ENCODE measurements around the gene TNFRSF1B. TPM values are rescaled to one million over a fixed set of nuclear protein-coding genes. Genes with fewer than 3 reads are reported as not detected.

Gene TNFRSF1B
- polyA plus RNA-seq, 1 donor (not counting 4 experiments of a cell fraction or from before 2014, with no cell fraction given) = 0.04 TPM

- no peak overlapping the region for H3K9ac ChIP-seq (ENCODE audit: control insufficient read depth, extremely low read depth, insufficient read depth, low read length)
- DNase-seq (ENCODE audit: low read depth, low spot score) (no peak), FAIRE-seq (no peak)
- H3K4me1 ChIP-seq (ENCODE audit: control insufficient read depth, extremely low read depth, insufficient read depth, low read length) = no peaks in the 10 kb centered on the region
- H3K9me3 ChIP-seq (ENCODE audit: control insufficient read depth, low read depth, low read length) = no peaks in the 10 kb centered on the region
- H3K36me3 ChIP-seq (ENCODE audit: control insufficient read depth in 2 of 2, extremely low read depth in 1 of 2, insufficient read depth in 2 of 2, low read length in 2 of 2) = no peaks in the 10 kb centered on the region
- H3K27ac ChIP-seq (ENCODE audit: control insufficient read depth, insufficient read depth, low read length) = no peak overlapping the region
- H3K79me2 ChIP-seq (ENCODE audit: control insufficient read depth, insufficient read depth, low read length) = no peaks in the 10 kb centered on the region
- H3K9me1 ChIP-seq (ENCODE audit: control insufficient read depth, extremely low read depth, insufficient read depth, low read length) = no peaks in the 10 kb centered on the region
- peaks cover 2% of the 10 kb centered on the region for H3K27me3 ChIP-seq (ENCODE audit: control insufficient read depth, extremely low read depth, insufficient read depth, low read length)
- no peak overlapping the region for H3K4me2 ChIP-seq (ENCODE audit: control insufficient read depth, extremely low read depth, insufficient read depth, low read depth, low read length)
- dilution Hi-C loops (cut with MboI; ENCODE audit: extremely low pct_ligation_motif_present, low sequenced_read_pairs) = no loop called here
- H3K4me3 ChIP-seq (ENCODE audit: control insufficient read depth in 2 of 3, extremely low read depth in 1 of 3, insufficient read depth in 2 of 3, low read depth in 1 of 3, low read length in 3 of 3) = no peak overlapping the region
- H4K20me1 ChIP-seq (ENCODE audit: control insufficient read depth, extremely low read depth, insufficient read depth, low read length) = no peaks in the 10 kb centered on the region
- TF ChIP-seq CTCF (optimal IDR thresholded peaks at IDR 0.05 in 1 of 3, IDR thresholded peaks at IDR 0.05 in 1 of 3, conservative IDR thresholded peaks at IDR 0.05 in 1 of 3; ENCODE audit: extremely low read depth in 1 of 3, insufficient read depth in 2 of 3, low read length in 3 of 3) = no peak
- no peak for TF ChIP-seq EZH2 (IDR thresholded peaks at IDR 0.05; ENCODE audit: low read length)
- H2AFZ ChIP-seq (ENCODE audit: control insufficient read depth, low read length) = no peak overlapping the region
Measured at GRCh38 chr1:12143631-12144155, 23.1 kb upstream of the TNFRSF1B start.

DNA sequence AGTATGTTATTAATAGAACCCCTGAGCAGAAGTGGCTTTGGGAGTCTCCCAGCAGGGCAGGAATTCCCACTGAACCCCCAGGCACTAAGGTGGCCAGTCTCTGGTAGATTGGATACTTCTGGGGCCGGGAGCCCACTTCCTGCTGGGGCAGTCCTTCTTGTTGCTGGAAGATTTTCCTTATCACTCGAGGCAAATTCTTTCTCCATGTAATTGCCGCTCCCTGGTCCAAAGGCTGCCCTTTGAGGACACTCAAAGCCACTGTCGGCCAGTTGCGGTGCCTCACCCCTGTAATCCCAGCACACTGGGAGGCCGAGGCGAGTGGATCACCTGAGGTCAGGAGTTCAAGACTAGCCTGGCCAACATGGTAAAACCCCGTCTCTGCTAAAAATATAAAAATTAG, 22.6 kb upstream of the TNFRSF1B start:
- Histone ChIP-seq H3K4me1 (ENCODE audit: control insufficient read depth, extremely low read depth, insufficient read depth, low read length) (no peaks in the 10 kb centered on the region), H3K4me2 (ENCODE audit: control insufficient read depth, extremely low read depth, insufficient read depth, low read depth, low read length) (no peak overlapping the region), H3K9me3 (ENCODE audit: control insufficient read depth, low read depth, low read length) (no peaks in the 10 kb centered on the region), H3K27me3 (ENCODE audit: control insufficient read depth, extremely low read depth, insufficient read depth, low read length) (no peaks in the 10 kb centered on the region), H3K79me2 (ENCODE audit: control insufficient read depth, insufficient read depth, low read length) (no peaks in the 10 kb centered on the region), H3K27ac (ENCODE audit: control insufficient read depth, insufficient read depth, low read length) (no peak overlapping the region), H3K9ac (ENCODE audit: control insufficient read depth, extremely low read depth, insufficient read depth, low read length) (no peak overlapping the region), H3K4me3 (ENCODE audit: control insufficient read depth in 2 of 3, extremely low read depth in 1 of 3, insufficient read depth in 2 of 3, low read depth in 1 of 3, low read length in 3 of 3) (no peak overlapping the region), H4K20me1 (ENCODE audit: control insufficient read depth, extremely low read depth, insufficient read depth, low read length) (no peaks in the 10 kb centered on the region), H3K36me3 (ENCODE audit: control insufficient read depth in 2 of 2, extremely low read depth in 1 of 2, insufficient read depth in 2 of 2, low read length in 2 of 2) (no peaks in the 10 kb centered on the region), H3K9me1 (ENCODE audit: control insufficient read depth, extremely low read depth, insufficient read depth, low read length) (no peaks in the 10 kb centered on the region), H2AFZ (ENCODE audit: control insufficient read depth, low read length) (no peak overlapping the region)
- TF ChIP-seq EZH2 (IDR thresholded peaks at IDR 0.05; ENCODE audit: low read length) (no peak), CTCF (optimal IDR thresholded peaks at IDR 0.05 in 1 of 3, IDR thresholded peaks at IDR 0.05 in 1 of 3, conservative IDR thresholded peaks at IDR 0.05 in 1 of 3; ENCODE audit: extremely low read depth in 1 of 3, insufficient read depth in 2 of 3, low read length in 3 of 3) (no peak)
- FAIRE-seq = no peak
- dilution Hi-C loops (cut with MboI; ENCODE audit: extremely low pct_ligation_motif_present, low sequenced_read_pairs) = no loop called here
- no peak for DNase-seq (ENCODE audit: low read depth, low spot score)

All from keratinocyte (primary cell).